Effector memory CD8-positive, alpha-beta T cell (primary cell): ENCODE data around the gene OR8B2.

Experiments
- ATAC-seq: fragments of 150-1000 bp; cut with Tn5 transposase; replicated peaks from 2 replicates; pipeline ENCODE4 v1.10.0; 2021; ENCODE audit warnings: mild to moderate bottlenecking, moderate library complexity
- DNase-seq, 3 experiments: peaks; one replicate each; pipeline ENCODE4 v3.0.0; 2021
- H3K27ac Mint-ChIP-seq, 2 donors: one replicate each; pipeline ENCODE4 v1.8.0; 2022; ENCODE audit warnings: mild to moderate bottlenecking in 2 of 2, mixed read lengths in 2 of 2, moderate library complexity in 2 of 2
- H3K27me3 Mint-ChIP-seq, 2 donors: one replicate each; pipeline ENCODE4 v1.8.0; 2022; ENCODE audit warnings: mixed read lengths in 2 of 2
- H3K36me3 Mint-ChIP-seq: one replicate; pipeline ENCODE4 v1.8.0; 2022; ENCODE audit warnings: mild to moderate bottlenecking, moderate library complexity, mixed read lengths; ENCODE audit not compliant: insufficient read depth
- H3K4me1 Mint-ChIP-seq, 2 donors: one replicate each; pipeline ENCODE4 v1.8.0; 2022; ENCODE audit warnings: low read depth in 2 of 2, mixed read lengths in 2 of 2
- H3K4me3 Mint-ChIP-seq, 2 donors: one replicate each; pipeline ENCODE4 v1.8.0; 2022; ENCODE audit warnings: mild to moderate bottlenecking in 2 of 2, mixed read lengths in 2 of 2, moderate library complexity in 2 of 2
- H3K9me3 Mint-ChIP-seq, 2 donors: one replicate each; pipeline ENCODE4 v1.8.0; 2022; ENCODE audit warnings: mixed read lengths in 2 of 2

Gene OR8B2

DNA sequence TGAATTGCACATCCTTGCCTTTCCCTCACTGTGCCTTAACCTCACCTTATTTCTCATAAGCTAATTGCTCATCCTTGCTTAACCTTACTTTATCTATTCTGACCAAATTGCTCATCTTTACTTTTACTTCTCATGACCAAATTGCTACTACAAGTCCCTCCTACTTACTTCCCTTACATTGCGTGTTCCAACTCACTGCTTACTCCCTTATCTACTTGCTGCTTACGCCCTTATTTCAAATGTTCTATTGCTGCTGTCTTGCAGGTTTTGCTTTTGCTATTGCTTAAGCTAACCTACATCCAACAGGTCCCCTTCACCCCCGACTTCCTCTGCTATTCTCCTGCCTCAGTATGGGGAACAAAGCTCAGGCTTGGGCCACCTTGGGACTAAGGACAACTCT is 8.0 kb downstream of the OR8B2 start:
- Mint-ChIP-seq H3K4me3 (no peak overlapping the region), H3K27ac (no peak overlapping the region), H3K4me1 (no peaks in the 10 kb centered on the region), H3K27me3 (no peaks in the 10 kb centered on the region), H3K9me3 (no peaks in the 10 kb centered on the region), H3K36me3 (no peaks in the 10 kb centered on the region)
- no peak for DNase-seq
- no peak for ATAC-seq

DNA sequence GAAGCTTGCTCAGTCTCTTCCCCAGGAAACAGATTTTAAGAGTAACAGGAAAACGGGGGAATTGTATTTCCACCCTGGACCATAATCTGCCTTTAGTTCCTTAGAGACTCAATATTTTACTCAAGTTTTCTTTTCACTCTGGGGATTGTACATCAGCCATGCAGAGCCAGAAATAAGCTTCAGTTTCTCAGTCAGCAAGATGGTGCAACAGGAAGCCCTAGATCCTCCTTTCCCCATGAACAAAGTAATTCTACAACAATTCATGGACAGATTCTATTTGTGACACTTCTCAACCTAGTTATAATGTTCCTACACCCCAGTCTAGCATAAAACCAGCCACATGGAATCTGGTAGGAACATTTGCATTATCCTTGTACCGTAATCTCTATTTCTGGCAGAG is 24.7 kb downstream of the OR8B2 start:
- ATAC-seq = no peak
- Mint-ChIP-seq H3K27ac (no peak overlapping the region), H3K4me1 (no peaks in the 10 kb centered on the region), H3K4me3 (no peak overlapping the region), H3K36me3 (peaks cover 4% of the 10 kb centered on the region), H3K27me3 (no peaks in the 10 kb centered on the region), H3K9me3 (peaks cover 3 to 5% of the 10 kb centered on the region in 2 donors)
- no peak for DNase-seq

DNA sequence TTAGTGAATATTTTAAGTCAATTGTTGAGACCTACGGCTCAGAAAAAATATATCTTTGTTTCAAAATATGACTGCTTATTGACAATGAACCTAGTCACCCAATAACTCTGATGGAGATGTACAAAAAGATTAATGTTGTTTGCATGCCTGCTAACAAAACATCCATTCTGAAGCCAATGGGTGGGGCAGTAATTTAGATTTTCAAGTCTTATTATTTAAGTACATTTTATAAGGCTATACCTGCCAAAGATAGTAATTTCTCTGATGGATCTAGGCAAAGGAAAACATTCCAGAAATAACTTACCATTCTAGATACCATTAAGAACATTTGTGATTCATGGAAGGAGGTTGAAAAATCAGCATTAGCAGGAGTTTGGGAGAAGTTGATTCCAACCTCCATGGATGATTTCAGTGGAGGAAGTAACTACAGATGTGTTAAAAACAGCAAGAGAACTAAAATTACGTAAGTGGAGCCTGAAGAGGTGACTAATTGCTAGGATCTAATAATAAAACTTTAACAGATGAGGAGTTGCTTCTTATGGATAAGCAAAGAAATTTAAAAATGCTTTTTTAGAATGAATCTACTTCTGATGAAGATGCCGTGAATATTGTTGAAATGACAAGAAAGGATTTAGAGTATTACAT is 37.9 kb downstream of the OR8B2 start:
- no peak for DNase-seq
- no peak overlapping the region for H3K27ac Mint-ChIP-seq
- H3K4me1 Mint-ChIP-seq = no peaks in the 10 kb centered on the region
- ATAC-seq = no peak
- no peak overlapping the region for H3K4me3 Mint-ChIP-seq
- peaks cover 0 to 4% of the 10 kb centered on the region in 2 donors for H3K9me3 Mint-ChIP-seq
- no peaks in the 10 kb centered on the region for H3K27me3 Mint-ChIP-seq
- no peaks in the 10 kb centered on the region for H3K36me3 Mint-ChIP-seq

DNA sequence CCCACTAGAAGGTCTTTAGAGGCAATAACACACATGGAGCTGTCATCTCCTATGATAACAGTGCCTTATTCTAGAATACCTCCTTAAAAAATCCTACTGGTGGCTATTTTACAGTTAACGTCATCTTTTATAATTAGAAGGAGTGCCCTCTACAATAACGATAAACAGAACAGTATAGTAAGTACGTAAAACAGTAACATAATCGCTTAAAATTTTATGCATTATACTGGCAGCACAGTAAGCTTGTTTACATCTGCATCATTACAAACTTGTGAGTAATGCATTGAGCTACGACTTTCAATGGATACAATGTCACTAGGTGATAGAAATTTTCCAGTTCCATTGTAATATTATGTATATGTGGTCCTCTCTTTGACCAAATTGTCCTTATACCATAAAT is 40.0 kb downstream of the OR8B2 start:
- Mint-ChIP-seq H3K4me3 (no peak overlapping the region), H3K27ac (no peak overlapping the region), H3K36me3 (no peaks in the 10 kb centered on the region), H3K27me3 (no peaks in the 10 kb centered on the region), H3K4me1 (no peaks in the 10 kb centered on the region), H3K9me3 (peaks cover 3% of the 10 kb centered on the region in 2 donors)
- no peak for DNase-seq
- no peak for ATAC-seq

DNA sequence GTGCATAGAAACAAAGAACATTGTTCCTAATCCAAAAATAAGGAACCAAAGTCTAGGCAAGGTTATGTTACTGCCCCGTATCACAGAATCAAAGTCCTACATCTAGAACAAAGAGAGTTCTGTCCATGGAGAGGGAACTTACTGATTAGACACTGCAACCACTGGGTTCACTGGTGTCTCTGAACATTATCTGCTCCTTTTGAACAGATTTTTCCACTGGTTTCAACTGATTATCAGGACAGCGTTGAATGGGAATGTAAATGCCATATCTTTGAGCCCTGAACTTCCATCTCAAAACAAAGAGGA is 44.2 kb downstream of the OR8B2 start:
- Mint-ChIP-seq H3K36me3 (no peaks in the 10 kb centered on the region), H3K9me3 (peaks cover 3 to 10% of the 10 kb centered on the region in 2 donors), H3K4me3 (no peak overlapping the region), H3K4me1 (no peaks in the 10 kb centered on the region), H3K27me3 (no peaks in the 10 kb centered on the region), H3K27ac (no peak overlapping the region)
- DNase-seq (no peak), ATAC-seq (no peak)

DNA sequence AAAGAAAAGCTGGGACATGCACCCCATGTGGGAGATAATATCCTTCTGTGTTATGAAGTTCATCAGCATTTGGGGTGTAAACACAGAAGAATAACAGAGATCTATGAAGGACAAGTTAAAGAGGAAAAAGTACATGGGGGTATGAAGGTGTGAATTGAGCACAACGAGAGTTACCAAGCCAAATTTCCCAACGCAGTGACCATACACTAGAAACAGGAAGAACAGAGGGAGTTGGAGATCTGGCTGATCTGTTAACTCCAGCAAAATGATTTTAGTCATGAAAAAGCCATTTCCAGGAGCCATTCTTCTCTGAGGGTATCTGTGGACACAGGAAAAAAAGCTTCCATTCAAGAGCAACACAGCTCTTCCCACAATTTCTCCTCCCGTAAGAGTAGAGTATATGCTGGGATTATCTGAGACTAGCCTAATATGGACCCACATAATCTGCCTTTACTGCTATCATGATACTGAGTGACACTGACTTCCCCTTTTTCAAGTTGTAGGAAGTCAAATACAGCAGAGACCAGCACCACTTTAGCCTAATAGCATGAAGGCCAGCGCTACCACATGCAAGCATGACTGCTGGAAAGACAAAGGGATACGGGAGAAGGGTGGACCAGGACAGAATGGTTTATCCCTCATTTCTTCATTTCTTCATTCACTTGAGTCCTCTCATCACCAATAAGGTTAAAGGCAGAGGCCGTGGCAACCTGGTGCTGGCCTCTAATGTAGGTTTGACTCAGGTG is 44.7 kb downstream of the OR8B2 start:
- no peak overlapping the region for H3K27ac Mint-ChIP-seq
- no peaks in the 10 kb centered on the region for H3K27me3 Mint-ChIP-seq
- DNase-seq = no peak
- H3K9me3 Mint-ChIP-seq = peaks cover 3 to 10% of the 10 kb centered on the region in 2 donors
- ATAC-seq = no peak
- no peaks in the 10 kb centered on the region for H3K4me1 Mint-ChIP-seq
- no peaks in the 10 kb centered on the region for H3K36me3 Mint-ChIP-seq
- no peak overlapping the region for H3K4me3 Mint-ChIP-seq
